Dendritic cell treated with granulocyte-macrophage colony-stimulating factor and Interleukin-4, amounts not matched to agents 40 ng/mL and 50 ng/mL, for 4 days (primary cell): Measurements from ENCODE around the gene EFNA5.

Experiments
- H3K27ac Mint-ChIP-seq: one replicate; pipeline ENCODE4 v1.8.0; 2022; ENCODE audit warnings: mild to moderate bottlenecking, mixed read lengths
- H3K27me3 Mint-ChIP-seq: one replicate; pipeline ENCODE4 v1.8.0; 2022; ENCODE audit warnings: mild to moderate bottlenecking, mixed read lengths
- H3K36me3 Mint-ChIP-seq: one replicate; pipeline ENCODE4 v1.8.0; 2022; ENCODE audit warnings: low read depth, mixed read lengths
- H3K4me1 Mint-ChIP-seq: one replicate; pipeline ENCODE4 v1.8.0; 2022; ENCODE audit warnings: low read depth, mixed read lengths
- H3K4me3 Mint-ChIP-seq: one replicate; pipeline ENCODE4 v1.8.0; 2022; ENCODE audit warnings: mild to moderate bottlenecking, moderate library complexity, mixed read lengths
- H3K9me3 Mint-ChIP-seq: one replicate; pipeline ENCODE4 v1.8.0; 2022; ENCODE audit warnings: mixed read lengths
- intact Hi-C: fragments of 100-400 bp; cut with micrococcal nuclease; formaldehyde crosslinking; loops from one replicate; pipeline ENCODE4 v1.15.0; 2022

EFNA5 gene

GRCh38 chr5:107542428-107542827, 128.3 kb downstream of the EFNA5 start:
- Mint-ChIP-seq H3K27me3 (no peaks in the 10 kb centered on the region), H3K9me3 (no peaks in the 10 kb centered on the region), H3K36me3 (no peaks in the 10 kb centered on the region), H3K27ac (no peak overlapping the region), H3K4me3 (no peak overlapping the region), H3K4me1 (no peaks in the 10 kb centered on the region)
- intact Hi-C loops, result no loop called here

GRCh38 chr5:107541400-107541799, 129.3 kb downstream of the EFNA5 start:
- Mint-ChIP-seq H3K4me1 (no peaks in the 10 kb centered on the region), H3K9me3 (no peaks in the 10 kb centered on the region), H3K36me3 (no peaks in the 10 kb centered on the region), H3K4me3 (no peak overlapping the region), H3K27ac (no peak overlapping the region), H3K27me3 (no peaks in the 10 kb centered on the region)
- intact Hi-C loops, result no loop called here

GRCh38 chr5:107539726-107540330, 130.9 kb downstream of the EFNA5 start:
- Mint-ChIP-seq H3K36me3 (no peaks in the 10 kb centered on the region), H3K27me3 (no peaks in the 10 kb centered on the region), H3K4me1 (no peaks in the 10 kb centered on the region), H3K27ac (no peak overlapping the region), H3K4me3 (no peak overlapping the region), H3K9me3 (no peaks in the 10 kb centered on the region)
- intact Hi-C loops, result no loop called here

DNA sequence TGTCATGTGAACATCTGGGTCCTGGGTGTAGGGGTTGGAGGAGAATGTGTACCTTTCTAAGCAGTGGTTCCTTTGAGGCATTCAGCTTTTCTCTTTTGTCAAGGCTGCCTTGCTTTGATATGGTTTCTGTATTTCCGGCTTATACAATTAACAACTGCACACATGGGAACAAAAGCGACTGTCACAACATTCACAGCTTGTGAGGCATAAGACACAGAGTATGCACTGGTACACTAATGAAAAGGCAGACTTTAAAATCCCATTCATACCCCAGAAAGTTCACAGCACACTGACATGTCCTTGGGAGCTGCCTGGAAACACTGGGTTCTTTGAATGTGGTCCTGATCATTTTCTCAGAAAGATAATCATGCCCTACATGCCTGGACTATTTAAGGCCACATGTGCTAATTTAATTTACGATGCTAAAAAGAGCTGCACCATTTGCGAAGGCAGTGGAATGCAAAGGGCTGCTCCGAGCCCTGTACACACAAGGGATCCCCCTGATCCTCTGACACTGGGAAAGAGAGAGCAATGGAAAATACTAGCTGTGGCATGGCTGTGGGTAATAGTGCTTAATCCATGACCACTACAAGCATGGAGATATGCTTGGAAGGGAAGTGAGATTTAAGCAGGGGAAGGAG, 131.8 kb downstream of the EFNA5 start:
- H3K4me1 Mint-ChIP-seq, result no peaks in the 10 kb centered on the region
- intact Hi-C loops, result no loop called here
- no peaks in the 10 kb centered on the region for H3K27me3 Mint-ChIP-seq
- H3K27ac Mint-ChIP-seq, result no peak overlapping the region
- H3K36me3 Mint-ChIP-seq, result no peaks in the 10 kb centered on the region
- H3K4me3 Mint-ChIP-seq, result no peak overlapping the region
- H3K9me3 Mint-ChIP-seq, result no peaks in the 10 kb centered on the region

- intact Hi-C loops, result no loop called here
- no peaks in the 10 kb centered on the region for H3K9me3 Mint-ChIP-seq
- no peak overlapping the region for H3K4me3 Mint-ChIP-seq
- no peaks in the 10 kb centered on the region for H3K36me3 Mint-ChIP-seq
- H3K4me1 Mint-ChIP-seq, result no peaks in the 10 kb centered on the region
- H3K27me3 Mint-ChIP-seq, result no peaks in the 10 kb centered on the region
- H3K27ac Mint-ChIP-seq, result no peak overlapping the region
These were observed 132.4 kb downstream of the EFNA5 start for GRCh38 chr5:107538331-107538730.

DNA sequence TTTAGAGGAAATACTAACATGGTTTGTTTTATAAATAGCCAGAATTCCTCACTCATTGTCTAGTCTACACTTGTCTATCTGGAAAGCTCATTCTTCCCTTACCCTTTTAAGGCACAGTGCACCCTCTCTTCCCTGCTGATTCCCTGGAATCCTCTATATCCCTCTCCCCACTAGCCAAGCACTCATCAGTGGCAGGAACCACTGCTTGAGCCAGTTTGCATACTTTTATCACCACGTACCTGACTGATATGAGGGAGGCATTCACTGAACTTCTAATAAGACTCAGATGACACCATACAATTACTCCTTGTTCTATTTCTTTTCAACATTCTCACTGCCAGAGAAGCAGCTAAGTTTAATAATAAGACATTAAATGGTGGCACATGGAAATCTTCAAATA, 134.9 kb downstream of the EFNA5 start:
- H3K27ac Mint-ChIP-seq, result no peak overlapping the region
- no peaks in the 10 kb centered on the region for H3K36me3 Mint-ChIP-seq
- no peak overlapping the region for H3K4me3 Mint-ChIP-seq
- H3K27me3 Mint-ChIP-seq, result no peaks in the 10 kb centered on the region
- H3K9me3 Mint-ChIP-seq, result no peaks in the 10 kb centered on the region
- no peaks in the 10 kb centered on the region for H3K4me1 Mint-ChIP-seq
- intact Hi-C loops, result no loop called here

DNA sequence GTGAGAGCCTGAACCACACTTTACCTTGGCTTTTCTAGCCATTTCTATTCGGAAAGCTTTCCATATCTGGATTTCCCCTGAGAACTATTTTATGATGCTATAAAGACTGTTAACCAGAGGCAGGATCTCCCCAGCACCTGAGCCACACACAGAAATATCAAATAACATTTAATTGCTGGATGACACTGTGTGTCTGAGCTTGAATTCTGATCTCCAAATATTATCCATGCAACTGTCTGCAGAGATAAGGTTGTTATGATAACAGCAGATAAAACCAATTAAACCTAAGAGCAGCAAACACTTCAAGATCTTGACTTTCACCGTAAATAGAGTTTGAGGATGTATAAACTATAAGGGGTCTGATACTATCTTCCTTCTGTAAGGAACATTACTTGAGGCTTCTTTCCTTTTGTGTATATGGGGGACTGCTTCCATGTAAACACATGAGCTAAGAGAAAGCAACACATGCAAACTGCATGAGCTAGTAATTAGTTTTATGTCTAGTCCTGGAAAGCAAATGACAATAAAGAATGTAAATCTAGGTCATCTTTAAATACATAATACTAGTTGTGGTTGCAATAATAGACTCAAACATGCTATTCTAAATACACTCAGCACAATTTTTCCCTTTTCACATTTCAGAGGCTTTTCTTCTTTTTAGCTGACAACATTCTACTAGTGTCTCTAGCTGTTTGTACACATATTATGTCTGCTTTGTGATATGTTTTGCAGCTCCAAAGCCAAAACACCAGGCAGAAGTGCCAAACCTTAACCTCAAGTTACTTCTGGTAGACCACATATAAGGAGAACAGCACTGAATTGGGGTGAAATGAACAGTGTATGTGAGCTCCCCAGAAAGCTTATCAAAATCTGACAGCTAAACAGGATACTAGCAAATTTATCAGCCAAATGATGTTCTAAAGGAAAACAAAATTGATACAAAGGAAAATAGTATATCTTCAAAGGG, 136.5 kb downstream of the EFNA5 start:
- Mint-ChIP-seq H3K4me3 (no peak overlapping the region), H3K36me3 (no peaks in the 10 kb centered on the region), H3K9me3 (no peaks in the 10 kb centered on the region), H3K27me3 (no peaks in the 10 kb centered on the region), H3K4me1 (no peaks in the 10 kb centered on the region), H3K27ac (no peak overlapping the region)
- intact Hi-C loops, result no loop called here

DNA sequence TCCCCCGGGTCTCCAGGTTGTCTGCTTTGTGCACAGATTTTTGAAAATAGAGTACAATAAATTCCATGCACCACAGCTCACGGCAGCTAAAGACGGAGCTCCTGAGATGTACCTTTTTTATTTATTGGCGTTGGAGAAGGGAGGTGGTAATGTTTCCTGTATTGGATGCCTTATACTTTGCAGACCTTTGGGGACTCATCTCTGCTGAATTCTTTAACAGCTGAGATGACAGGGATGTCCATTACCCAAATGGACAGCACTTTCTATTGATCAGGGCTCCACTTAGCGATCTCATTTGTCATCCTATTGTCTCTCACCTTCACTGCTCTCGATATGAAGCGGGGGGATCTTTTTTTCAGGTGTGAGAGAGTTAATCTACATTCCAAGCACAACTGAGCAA, 137.8 kb downstream of the EFNA5 start:
- H3K36me3 Mint-ChIP-seq, result no peaks in the 10 kb centered on the region
- intact Hi-C loops, result no loop called here

GRCh38 chr5:107532169-107532878, 138.4 kb downstream of the EFNA5 start:
- Mint-ChIP-seq H3K36me3 (no peaks in the 10 kb centered on the region), H3K27ac (no peak overlapping the region), H3K4me1 (no peaks in the 10 kb centered on the region), H3K27me3 (no peaks in the 10 kb centered on the region), H3K4me3 (no peak overlapping the region), H3K9me3 (no peaks in the 10 kb centered on the region)
- intact Hi-C loops, result no loop called here

More for the DNA sequence above, 137.8 kb downstream of the EFNA5 start:
- H3K4me3 Mint-ChIP-seq, result no peak overlapping the region
- H3K27ac Mint-ChIP-seq, result no peak overlapping the region
- no peaks in the 10 kb centered on the region for H3K27me3 Mint-ChIP-seq
- H3K4me1 Mint-ChIP-seq, result no peaks in the 10 kb centered on the region
- H3K9me3 Mint-ChIP-seq, result no peaks in the 10 kb centered on the region

- Mint-ChIP-seq H3K27me3 (no peaks in the 10 kb centered on the region), H3K4me3 (no peak overlapping the region), H3K9me3 (no peaks in the 10 kb centered on the region), H3K27ac (no peak overlapping the region), H3K4me1 (no peaks in the 10 kb centered on the region), H3K36me3 (no peaks in the 10 kb centered on the region)
- intact Hi-C loops, result no loop called here
These were observed 139.4 kb downstream of the EFNA5 start for GRCh38 chr5:107531308-107531707.

DNA sequence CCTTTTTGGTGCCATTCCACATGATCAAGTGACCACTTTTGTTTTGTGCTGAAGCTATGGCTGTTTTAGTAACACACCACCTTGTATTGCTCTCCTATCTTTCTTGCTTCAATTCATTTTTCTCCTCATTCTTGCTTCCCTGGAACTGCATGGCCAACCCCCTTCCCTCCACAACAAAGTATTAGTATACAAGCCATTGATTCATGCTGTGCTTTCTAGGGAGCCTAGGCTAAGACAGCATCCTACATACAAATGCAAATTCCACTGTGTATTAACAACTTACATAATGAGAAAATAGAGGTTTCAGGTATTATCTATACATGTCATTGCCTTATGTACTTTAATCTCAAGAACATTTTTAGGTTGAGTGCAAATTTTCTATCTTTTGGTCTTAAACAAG, 141.1 kb downstream of the EFNA5 start:
- Mint-ChIP-seq H3K9me3 (no peaks in the 10 kb centered on the region), H3K4me3 (no peak overlapping the region), H3K36me3 (no peaks in the 10 kb centered on the region), H3K27me3 (no peaks in the 10 kb centered on the region), H3K27ac (no peak overlapping the region), H3K4me1 (no peaks in the 10 kb centered on the region)
- intact Hi-C loops, result no loop called here

- Mint-ChIP-seq H3K4me3 (no peak overlapping the region), H3K27ac (no peak overlapping the region), H3K9me3 (no peaks in the 10 kb centered on the region), H3K4me1 (no peaks in the 10 kb centered on the region), H3K27me3 (no peaks in the 10 kb centered on the region), H3K36me3 (no peaks in the 10 kb centered on the region)
- intact Hi-C loops, result no loop called here
These were observed 144.3 kb downstream of the EFNA5 start for GRCh38 chr5:107526270-107526937.

- H3K4me3 Mint-ChIP-seq, result no peak overlapping the region
- H3K27me3 Mint-ChIP-seq, result no peaks in the 10 kb centered on the region
- H3K9me3 Mint-ChIP-seq, result no peaks in the 10 kb centered on the region
- H3K27ac Mint-ChIP-seq, result no peak overlapping the region
- no peaks in the 10 kb centered on the region for H3K36me3 Mint-ChIP-seq
- no peaks in the 10 kb centered on the region for H3K4me1 Mint-ChIP-seq
- intact Hi-C loops, result no loop called here
These were observed 146.6 kb downstream of the EFNA5 start for GRCh38 chr5:107524111-107524510.
